Measurements from ENCODE around the gene TRIM26. TPM values are rescaled to one million over a fixed set of nuclear protein-coding genes. Genes with fewer than 3 reads are reported as not detected.
A peak's percentile ranks its signal among the peaks of the same experiment; 100 is the strongest.
"Not testable (repeated sequence)": the region's sequence is repeated elsewhere in the genome, so short reads cannot be mapped to it uniquely, and the experiment has no call there.

The TRIM26 gene
- total RNA-seq, 1 experiment from 2014 or later: 36.4 TPM

DNA sequence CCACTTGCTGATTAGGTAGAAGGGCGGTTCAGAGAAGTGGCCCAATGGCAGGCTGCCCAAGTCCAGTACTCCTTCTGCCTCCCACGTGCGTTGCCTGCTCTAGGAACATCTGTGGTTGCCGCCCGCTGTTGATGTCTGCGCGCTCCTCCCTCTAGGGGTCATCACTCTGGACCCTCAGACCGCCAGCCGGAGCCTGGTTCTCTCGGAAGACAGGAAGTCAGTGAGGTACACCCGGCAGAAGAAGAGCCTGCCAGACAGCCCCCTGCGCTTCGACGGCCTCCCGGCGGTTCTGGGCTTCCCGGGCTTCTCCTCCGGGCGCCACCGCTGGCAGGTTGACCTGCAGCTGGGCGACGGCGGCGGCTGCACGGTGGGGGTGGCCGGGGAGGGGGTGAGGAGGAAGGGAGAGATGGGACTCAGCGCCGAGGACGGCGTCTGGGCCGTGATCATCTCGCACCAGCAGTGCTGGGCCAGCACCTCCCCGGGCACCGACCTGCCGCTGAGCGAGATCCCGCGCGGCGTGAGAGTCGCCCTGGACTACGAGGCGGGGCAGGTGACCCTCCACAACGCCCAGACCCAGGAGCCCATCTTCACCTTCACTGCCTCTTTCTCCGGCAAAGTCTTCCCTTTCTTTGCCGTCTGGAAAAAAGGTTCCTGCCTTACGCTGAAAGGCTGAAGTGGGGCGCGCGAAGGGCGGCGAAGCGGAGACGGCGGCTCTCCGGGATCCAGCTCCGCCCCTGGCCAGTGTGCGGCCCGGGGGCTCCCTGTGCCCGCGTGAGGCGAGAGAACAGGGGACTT is 41.3 kb downstream of the TRIM26 start:
- peak; percentile 31 for DNase-seq (ENCODE audit: low read depth)

DNA sequence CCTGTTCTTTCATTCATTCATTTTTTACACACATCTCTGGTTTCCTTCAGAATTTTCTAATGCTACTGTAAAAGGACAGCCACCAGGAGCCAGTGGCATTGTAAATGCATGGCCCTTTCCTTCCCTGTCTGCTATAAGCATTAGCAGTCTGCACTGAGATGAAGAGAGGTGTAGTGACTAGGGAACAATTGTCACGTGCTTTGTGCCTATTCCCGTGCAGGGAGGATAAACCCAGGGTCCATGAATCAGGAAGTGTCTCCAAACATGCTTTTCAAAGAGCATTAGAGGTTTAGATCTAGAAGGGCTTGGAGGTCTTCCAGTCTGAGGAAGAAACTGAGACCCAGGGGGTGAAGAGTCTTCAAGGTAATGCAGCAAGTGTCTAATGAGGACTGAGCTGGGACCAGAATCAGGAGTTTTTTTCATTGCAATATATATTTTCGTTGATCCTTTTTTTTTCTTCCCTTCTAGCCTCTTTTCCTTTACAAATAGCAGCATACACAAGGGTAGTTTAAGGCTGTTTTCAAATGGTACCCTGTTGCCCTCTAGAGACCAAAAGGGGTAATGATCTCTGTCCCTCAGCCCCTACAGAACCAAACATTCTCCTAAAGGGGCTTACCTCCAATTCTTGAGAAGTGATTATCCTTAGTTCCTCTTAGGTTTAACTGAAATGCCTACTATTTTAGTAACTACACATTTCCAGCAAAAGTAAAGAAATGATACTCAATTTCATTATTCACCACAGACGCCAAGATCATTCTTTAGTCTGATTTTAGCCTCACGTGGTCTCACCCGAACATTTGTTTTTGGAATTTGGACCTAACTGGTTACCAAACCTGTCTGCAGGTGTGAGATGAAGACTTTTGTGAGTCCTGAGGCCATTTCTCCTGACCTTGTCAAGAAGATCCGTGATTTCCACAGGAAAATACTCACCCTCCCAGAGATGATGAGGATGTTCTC is 43.3 kb downstream of the TRIM26 start:
- DNase-seq (ENCODE audit: low read depth): peak; percentile 59

DNA sequence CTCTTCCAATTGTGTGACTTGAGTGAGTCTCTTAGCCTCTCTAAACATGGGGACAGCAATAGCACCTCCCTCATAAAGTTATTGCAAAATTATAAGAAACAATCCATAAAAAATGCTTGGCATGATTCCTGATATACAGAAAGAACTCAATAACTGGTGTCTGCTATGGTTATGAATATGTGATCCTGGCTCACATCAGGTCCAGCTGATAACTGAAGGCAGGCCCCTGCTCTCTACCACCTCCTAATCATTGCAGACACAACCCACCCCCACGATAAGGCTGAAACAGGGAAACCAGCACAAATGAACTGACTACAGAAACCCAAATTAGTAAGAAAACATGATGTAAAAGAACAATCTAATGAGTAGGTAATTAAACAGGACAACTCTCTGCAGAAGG is 44.5 kb downstream of the TRIM26 start:
- DNase-seq (ENCODE audit: low read depth): no peak

DNA sequence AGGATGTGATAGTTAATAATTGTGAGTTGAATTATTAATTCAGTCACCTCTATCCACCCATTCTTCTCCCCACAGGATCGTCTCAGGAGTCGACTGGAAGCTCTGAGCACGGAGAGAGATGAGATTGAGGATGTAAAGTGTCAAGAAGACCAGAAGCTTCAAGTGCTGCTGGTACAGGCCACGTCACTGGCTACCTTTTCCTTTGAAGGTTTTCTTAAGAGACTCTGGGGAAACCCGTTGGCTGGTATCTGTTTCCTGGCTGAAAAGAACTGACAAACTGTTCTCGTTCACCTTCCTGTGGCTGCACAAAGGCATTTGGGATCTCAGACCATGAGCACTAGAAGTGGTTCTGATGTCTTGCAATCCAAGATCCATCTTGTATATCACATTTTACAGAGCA is 46.1 kb downstream of the TRIM26 start:
- no peak for DNase-seq (ENCODE audit: low read depth)

DNA sequence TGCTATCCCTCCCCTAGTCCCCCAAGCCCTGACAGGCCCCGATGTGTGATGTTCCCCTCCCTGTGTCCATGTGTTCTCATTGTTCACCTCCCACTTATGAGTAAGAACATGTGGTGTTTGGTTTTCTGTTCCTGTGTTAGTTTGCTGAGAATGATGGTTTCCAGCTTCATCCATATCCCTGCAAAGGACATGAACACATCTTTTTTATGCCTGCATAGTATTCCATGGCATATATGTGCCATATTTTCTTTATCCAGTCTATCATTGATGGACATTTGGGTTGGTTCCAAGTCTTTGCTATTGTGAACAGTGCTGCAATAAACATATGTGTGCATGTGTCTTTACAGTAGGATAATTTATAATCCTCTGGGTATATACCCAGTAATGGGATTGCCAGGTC is 48.0 kb downstream of the TRIM26 start:
- DNase-seq (ENCODE audit: low read depth): not testable (repeated sequence)

DNA sequence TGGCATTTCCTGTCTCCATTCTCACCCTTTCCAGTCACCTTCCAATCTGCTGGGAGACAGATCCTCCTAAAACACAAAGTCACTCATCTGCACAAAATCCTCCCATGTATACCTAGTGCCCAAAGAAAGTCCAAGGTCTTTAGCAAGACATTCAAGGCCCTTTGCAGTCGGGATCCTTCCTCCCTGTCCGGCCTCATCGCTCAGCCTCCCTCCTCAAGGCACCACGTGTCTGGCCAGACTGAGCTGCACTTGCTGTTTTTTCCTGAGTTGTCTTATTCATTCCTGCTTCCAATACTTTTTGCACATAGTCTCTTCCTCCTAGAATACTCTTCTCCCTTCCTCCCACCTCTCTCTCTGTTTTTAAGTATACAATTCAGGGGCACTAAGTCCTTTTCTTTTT is 48.5 kb downstream of the TRIM26 start:
- no peak for DNase-seq (ENCODE audit: low read depth)

DNA sequence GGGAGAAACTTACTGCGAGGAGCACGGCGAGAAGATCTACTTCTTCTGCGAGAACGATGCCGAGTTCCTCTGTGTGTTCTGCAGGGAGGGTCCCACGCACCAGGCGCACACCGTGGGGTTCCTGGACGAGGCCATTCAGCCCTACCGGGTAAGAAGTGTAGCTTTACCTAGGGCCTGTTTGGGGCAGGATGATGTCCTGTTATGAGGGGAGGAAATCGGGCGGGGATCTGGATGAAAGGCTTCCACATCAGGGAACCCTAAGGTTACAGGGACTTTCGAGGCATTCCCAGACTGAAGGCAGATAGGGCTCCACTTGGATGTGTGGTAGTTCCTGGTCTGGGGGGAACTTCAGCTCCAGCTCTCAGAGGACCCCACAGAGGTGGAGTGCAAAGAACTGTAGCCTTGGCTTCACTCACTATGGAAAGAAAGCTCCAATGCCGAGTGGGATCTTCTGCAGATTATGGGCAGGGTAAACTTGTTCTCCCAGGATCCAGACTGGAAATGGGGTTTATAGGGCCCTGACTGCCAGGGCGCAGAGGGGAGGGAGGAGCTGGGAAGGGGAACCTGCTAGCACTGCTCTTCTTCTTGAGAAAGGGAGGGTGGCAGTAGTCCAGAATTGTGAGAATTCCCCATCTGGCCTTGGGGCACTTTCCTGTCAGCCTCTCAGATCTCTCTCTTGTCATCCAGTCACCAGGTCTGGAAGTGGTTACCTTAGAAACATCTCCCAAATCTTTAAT is 49.1 kb downstream of the TRIM26 start:
- DNase-seq (ENCODE audit: low read depth): no peak

DNA sequence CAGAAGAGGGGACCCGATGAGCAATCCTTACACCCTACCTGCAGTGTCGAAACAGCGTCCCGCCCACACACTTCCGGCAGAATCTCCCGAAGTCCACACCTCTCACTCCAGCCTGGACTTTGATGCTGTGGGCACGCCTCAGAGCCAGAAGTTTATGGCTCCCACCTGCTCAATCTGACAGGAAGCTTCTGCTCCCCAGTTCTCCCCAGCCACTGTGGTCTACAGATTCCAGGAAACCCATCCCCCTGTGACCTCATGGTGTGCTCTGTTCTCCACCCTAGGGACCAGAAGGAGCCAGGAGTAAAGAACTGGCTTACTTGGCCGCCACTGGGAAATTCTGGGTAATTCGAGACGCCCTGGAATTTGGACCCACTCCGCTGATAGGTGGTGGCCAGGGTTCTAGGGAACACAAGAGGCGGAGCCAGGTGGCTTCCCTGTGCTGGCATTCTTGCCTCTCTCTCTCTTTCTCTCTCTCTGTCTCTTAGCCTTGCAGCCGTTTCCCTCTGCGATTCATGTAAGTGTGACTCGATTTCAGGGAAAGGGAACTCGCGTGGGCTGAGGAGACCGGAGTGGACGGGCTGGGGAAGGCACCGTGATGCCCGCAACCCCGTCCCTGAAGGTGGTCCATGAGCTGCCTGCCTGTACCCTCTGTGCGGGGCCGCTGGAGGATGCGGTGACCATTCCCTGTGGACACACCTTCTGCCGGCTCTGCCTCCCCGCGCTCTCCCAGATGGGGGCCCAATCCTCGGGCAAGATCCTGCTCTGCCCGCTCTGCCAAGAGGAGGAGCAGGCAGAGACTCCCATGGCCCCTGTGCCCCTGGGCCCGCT is 49.9 kb downstream of the TRIM26 start, which contains the start of gene TRIM15:
Gene TRIM15, plus strand, starts transcription at position 457 of the 828 bp plus-strand sequence. Its CDS starts 139 bp downstream, at position 596.
- DNase-seq (ENCODE audit: low read depth): no peak

DNA sequence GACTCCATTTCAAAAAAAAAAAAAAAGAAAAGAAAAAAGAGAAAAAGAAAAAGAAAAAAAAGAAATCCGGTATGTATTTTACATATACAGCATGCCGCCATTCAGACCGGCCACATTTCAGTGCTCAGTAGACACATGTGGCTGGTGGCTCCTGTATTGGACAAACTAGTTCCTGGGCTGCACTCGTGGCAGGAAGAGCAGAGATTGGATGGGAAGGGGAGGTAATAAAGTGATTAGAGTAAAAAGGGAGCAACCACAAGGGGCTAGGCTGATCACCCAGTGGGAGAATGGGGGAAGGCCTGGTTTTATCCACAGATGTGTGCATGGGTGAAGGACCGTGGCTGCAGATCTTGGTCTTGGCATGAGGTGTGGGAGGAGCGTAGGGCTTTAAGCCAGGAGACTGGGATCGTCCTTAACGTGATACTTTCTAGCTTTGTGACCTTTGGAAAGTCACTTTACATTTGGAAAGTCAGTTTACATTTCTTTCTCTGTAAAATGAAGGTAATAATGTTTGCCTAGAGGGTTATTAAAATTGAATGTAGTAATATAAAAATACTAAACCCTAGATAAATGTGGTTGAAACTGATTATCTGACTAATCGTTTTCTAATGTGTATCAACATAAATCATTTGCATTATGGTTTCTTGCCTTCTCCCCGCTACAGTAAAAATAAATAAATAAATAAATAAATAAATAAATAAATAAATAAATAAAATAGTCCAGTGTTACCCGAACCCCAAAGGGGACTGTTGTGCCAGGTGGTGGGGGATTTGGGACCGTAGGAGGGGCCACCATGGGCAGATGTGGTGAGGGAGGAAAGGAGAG is 50.7 kb downstream of the TRIM26 start:
- DNase-seq (ENCODE audit: low read depth): no peak

DNA sequence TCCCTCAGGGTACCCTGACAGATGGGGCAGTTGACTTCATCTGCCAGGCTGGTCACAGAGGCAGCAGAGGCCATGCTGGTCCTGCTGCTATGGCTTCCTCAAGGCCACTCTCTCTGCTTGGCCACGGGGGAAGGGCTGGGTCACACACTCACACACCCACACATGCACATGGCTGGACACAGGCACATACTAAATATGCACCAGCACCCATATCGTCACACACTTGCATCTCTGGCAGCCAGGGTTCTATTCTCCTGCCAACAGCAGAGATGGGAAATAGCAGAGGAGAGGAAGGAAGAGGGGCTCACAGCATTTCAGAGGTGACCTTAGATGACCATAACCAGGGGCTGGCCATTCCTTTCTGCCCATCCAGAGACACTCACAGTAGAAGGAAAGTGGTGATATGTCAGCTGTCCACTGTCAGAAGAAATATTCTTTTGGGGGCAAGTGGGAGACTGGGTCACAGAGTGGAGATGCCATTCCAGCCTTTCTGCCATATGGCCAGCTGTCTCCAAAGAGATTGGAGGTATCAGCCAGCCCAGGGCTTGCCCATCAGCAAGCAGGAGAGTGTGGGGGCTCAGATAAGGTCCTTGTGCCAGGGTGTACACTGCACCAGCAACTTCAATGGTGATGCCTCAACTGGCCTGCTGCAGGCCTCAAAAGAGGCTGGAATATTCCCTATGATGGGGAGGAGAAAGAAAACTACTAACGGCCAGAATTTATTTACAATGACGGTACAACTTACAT is 52.2 kb downstream of the TRIM26 start, which contains the start of gene TRIM10:
Gene TRIM10, minus strand, starts transcription at position 427 of the 747 bp plus-strand sequence. Its CDS starts 353 bp downstream, at position 74.
- DNase-seq (ENCODE audit: low read depth): no peak

DNA sequence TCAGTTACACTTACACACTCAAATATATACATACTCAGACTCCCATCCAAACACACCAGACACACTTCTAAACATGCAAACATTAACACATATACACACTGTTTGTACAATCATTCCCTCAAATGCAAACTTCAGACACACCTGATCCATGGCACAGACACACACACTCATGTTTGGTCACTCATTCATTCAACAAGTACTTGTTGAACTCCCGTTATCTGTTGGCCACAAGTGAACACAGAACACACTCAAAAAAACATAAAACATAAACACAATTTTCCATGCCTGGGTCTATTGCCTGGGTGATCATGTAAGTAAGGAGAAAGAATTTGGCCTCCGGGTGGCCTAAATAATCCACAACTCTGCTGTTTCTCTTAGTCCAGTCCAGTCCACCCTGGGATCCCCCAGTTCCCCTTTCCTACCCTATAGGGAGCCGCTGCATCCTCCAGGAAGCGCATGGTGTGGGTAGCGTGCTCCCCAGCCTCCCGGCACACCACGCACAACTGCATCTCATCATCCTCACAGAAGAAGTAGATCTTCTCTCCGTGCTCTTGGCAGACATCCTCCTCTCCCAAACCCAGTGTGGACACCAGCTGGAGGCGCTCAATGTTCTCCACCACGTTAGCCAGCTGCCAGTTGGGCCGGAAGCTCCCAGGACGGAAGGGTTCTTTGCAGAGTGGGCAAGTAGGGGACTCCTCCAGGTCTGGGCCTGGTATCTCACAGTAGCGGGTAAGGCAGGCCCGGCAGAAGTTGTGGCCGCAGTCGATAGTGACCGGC is 53.0 kb downstream of the TRIM26 start:
- DNase-seq (ENCODE audit: low read depth): no peak

DNA sequence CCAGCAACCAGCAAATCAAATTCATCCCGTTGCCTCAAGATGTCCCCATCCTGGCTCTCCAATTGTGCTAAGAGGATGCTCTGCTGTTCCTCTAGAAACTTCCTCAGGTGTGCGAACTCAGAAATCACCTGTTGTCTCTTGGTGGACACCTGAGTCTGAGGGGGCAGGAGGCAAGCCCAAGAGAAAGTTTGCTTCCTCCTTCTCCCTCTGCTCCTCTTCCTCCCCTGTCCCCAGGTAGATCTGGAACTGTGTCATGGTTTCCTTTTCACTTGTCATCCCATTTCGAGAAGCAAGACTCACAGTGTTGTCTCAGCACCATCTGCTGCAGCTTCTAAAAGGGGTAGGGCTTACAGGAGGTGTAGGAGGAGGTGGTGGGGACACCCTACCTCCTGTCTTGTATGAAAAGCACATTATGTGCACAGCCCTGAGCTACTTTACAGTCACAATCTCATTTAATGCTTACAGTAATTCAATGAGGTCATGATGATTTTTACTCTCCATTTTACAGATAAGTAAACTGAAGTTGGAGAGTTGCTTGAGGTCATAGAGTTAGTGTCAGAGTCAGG is 54.6 kb downstream of the TRIM26 start:
- DNase-seq (ENCODE audit: low read depth): no peak

DNA sequence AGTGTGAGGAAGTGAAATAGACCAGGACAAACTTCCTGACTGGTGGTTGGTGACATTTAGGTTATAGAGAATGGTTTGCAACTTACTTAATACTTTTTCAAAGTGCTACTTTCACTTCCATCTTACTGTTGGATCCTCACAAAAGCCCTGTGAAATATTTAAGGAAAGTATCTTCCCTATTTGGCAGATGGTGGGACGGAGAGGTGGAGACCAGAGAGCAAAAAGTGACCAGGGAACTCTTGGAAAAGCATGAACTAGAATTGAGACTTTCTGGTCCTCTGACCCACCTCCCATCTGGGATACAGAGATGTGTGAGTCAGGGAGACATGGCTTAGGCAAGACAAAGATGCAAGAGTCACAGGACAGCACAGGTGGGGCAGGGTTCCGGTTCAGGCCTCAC is 55.2 kb downstream of the TRIM26 start:
- DNase-seq (ENCODE audit: low read depth): no peak

DNA sequence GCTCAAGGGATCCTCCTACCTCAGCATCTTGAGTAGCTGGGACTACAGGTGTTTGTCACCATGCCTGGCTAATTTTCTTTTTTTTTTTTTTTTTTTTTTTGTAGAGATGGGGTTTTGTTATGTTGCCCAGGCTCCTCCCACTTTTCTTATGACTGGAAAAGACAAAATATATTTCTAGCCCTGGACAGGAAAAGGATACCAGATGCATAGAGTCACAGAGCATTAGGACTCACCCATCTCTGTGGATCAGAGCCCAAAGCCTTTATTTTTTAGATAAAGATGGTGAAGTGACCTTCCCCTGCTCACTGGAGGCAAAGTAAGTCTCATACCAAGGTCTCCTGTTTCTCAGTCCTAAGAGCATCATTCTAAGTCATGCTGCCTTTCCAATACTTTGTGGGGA is 55.6 kb downstream of the TRIM26 start:
- no peak for DNase-seq (ENCODE audit: low read depth)

DNA sequence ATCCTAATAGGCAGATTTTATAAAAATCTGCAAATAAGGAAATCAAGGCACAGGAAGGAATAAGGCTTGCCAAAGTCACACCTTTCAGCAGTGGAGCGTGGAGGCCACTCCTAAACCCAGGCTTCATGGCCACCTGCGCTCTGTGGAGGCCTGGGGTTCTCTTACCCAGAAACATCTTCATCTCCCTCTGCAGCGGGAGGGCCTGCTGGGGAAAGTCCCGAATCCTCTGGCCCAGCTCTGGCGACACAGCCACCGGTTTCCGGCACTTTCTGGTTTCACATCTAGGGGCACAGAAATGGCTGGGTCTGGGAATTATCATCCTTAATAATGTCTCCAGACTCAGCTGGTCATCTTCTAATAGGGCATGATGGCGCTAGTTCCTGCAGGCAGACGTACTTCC is 56.4 kb downstream of the TRIM26 start:
- no peak for DNase-seq (ENCODE audit: low read depth)

DNA sequence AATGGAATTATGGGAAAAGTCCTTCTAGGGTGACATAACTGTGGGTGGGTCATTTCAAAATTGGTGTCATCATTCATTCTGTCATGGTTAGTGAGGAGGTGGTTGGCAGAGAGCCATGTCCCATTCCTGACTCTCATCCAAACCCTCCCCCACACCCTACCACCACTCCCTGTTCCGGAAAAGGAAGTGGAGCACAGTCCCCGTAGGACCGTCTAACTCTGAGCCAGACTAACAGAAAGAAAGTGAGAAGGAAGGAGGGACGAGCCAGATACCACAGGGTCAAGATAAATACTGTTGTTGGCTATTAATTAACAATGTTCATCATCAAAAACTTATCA is 57.0 kb downstream of the TRIM26 start:
- peak; percentile 79 for DNase-seq (ENCODE audit: low read depth)

DNA sequence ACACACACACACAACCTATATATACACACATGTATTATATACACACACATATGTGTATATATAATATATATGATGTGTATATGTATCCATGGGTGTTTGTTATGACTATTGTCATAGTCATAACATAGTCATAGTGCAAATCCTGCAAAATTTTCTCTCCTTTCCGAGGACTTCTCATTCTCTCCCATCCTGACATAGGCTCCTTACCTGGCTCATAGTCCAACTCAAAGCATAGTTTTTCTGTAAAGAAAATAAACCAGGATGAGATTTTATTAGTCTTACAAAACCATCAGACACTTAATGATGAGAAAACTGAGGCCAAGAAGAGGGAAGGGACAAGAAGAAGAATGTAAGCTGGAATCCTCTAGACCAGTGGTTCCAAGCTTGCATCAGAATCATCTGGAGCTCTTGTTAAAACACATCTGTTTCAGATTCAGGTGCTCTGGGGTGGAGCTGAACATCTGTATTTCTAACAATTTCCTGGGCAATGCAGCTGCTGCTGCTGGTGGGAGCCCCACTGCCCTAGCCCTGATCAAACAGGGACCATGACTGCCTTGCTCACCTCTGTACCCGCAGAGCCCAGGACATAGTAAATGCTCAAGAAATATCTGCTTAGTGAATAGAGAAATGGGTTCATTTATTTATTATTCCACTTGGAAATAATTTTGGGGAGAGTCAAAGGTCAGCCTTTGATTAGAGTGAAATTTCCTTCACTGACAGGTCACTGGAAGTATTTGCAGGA is 57.5 kb downstream of the TRIM26 start:
- no peak for DNase-seq (ENCODE audit: low read depth)
